ENCODE results near the gene ABCC3.

ABCC3 gene

DNA sequence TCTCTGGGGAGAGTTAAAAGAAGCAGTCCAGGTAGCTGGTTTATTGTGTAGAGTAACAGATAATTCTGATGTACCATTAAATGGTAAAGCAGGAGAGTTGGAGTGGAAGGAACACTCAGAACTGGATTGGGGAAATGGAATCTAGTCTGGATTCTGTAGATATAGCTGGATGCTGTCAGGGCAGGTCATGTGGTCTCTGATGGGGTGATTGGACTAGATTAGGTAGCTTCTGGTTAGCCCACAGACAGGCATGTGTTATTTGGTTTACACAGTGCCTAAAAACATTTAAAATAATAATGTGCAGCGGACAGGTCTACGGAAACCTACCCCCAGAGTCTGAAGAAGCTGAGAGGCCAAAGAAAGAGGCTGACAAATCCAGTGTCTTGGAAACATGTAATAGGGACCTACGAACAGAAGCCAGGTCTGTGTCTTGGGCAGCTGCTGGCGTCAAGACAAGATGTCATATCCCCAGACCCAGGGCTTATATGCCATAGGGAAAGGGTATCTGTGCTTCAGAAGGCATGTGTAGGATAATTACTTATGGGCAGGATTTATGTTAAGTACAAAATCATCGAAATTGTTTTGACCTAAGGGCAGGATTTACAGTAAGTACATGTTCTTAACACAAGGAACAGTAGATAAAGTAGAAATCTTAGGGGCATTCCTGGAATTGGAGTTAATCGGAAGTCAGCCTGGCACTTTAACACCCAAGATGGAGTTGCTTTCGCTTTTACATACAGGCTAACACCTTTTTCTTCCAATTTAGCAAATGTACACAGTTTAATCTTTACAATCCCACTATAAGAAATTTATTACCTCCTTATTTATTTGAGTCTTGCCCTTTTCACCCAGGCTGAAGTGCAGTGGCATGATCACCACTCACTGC, 97.1 kb downstream of the ABCC3 start:
- no peak for DNase-seq (ENCODE audit: low read depth)
- H3K4me3 ChIP-seq (ENCODE audit: low read depth, low read length): no peak overlapping the region

DNA sequence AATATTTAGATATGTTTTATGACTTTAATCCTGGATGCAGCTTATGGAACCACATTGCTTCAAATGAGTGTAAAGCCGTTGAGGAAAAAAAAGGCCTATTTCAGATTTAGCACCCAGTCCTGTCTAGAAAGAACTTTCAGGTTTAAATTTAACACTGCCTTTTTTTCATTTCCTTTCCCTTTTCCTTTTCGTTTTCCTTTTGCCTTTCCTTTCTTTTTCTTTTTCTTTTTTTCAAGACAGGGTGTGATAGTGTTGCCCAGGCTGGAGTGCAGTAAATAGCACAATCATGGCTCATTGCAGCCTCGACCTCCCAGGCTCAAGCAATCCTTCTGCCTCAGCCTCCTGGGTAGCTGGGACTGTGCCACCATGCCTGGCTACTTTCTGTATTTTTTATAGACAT, 100.6 kb downstream of the ABCC3 start:
- H3K4me3 ChIP-seq (ENCODE audit: low read depth, low read length): no peak overlapping the region
- TF ChIP-seq, protein P1, sequence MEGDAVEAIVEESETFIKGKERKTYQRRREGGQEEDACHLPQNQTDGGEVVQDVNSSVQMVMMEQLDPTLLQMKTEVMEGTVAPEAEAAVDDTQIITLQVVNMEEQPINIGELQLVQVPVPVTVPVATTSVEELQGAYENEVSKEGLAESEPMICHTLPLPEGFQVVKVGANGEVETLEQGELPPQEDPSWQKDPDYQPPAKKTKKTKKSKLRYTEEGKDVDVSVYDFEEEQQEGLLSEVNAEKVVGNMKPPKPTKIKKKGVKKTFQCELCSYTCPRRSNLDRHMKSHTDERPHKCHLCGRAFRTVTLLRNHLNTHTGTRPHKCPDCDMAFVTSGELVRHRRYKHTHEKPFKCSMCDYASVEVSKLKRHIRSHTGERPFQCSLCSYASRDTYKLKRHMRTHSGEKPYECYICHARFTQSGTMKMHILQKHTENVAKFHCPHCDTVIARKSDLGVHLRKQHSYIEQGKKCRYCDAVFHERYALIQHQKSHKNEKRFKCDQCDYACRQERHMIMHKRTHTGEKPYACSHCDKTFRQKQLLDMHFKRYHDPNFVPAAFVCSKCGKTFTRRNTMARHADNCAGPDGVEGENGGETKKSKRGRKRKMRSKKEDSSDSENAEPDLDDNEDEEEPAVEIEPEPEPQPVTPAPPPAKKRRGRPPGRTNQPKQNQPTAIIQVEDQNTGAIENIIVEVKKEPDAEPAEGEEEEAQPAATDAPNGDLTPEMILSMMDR (conservative IDR thresholded peaks at IDR 0.05; ENCODE audit: low read depth, low read length): no peak
- DNase-seq (ENCODE audit: low read depth): no peak

More for the DNA sequence above, 97.1 kb downstream of the ABCC3 start:
- TF ChIP-seq, protein P1 (conservative IDR thresholded peaks at IDR 0.05; ENCODE audit: low read depth, low read length): no peak

DNA sequence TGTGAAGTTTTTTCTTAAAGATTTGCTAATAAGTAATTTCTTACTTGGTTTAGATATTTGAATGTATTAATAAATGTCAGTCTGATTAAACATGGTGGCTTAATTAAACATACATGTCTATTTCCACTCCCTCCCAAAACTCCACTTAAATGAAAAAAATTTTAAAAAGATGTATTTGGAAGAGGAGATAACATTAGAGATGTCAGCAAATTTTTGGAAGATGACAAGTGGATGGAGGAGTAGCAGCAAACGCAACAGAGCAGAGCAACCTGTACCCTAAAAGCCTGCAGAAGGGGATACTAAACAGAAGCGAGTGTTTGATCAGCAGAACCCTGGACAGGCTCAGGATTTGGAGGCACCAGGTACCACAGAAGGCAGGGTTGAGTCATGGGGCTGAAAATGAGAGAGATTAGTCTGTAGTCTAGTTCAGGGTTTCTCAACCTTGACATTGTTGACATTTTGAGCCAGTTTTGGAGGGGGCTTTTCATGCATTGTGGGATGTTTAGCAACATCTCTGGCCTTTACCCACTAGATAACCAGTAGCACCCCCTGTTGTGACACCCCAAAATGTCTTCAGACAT, 102.5 kb downstream of the ABCC3 start:
- TF ChIP-seq, protein P1 (conservative IDR thresholded peaks at IDR 0.05; ENCODE audit: low read depth, low read length): no peak
- no peak overlapping the region for H3K4me3 ChIP-seq (ENCODE audit: low read depth, low read length)
- DNase-seq (ENCODE audit: low read depth): no peak

DNA sequence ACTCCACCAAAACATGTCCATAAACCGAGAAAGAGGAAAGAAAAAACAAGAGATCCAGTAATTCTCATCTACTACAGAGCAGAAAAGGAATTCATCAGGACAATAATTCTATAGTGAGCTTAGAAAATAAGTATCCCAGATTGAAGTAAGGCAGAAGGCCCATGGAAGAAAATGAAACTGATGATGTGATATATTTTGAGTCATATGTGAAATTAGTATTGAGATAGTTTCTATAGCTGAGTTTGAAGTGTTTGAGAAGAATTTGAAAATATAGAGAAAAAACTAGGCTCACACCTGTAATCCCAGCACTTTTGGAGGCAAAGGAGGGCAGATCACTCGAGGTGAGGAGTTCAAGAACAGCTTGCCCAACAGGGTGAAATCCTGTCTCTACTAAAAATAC, 104.4 kb downstream of the ABCC3 start:
- no peak for DNase-seq (ENCODE audit: low read depth)
- no peak overlapping the region for H3K4me3 ChIP-seq (ENCODE audit: low read depth, low read length)
- TF ChIP-seq, protein P1 (conservative IDR thresholded peaks at IDR 0.05; ENCODE audit: low read depth, low read length): no peak

All from choroid plexus epithelial cell (primary cell).